NCI-H1930 (cell line): ENCODE measurements around the gene RHEB.

Source experiments
- DNase-seq, 2 experiments: peaks; one replicate each; lab custom pipeline; 2025; lab: John Stamatoyannopoulos, UW

The RHEB gene

DNA sequence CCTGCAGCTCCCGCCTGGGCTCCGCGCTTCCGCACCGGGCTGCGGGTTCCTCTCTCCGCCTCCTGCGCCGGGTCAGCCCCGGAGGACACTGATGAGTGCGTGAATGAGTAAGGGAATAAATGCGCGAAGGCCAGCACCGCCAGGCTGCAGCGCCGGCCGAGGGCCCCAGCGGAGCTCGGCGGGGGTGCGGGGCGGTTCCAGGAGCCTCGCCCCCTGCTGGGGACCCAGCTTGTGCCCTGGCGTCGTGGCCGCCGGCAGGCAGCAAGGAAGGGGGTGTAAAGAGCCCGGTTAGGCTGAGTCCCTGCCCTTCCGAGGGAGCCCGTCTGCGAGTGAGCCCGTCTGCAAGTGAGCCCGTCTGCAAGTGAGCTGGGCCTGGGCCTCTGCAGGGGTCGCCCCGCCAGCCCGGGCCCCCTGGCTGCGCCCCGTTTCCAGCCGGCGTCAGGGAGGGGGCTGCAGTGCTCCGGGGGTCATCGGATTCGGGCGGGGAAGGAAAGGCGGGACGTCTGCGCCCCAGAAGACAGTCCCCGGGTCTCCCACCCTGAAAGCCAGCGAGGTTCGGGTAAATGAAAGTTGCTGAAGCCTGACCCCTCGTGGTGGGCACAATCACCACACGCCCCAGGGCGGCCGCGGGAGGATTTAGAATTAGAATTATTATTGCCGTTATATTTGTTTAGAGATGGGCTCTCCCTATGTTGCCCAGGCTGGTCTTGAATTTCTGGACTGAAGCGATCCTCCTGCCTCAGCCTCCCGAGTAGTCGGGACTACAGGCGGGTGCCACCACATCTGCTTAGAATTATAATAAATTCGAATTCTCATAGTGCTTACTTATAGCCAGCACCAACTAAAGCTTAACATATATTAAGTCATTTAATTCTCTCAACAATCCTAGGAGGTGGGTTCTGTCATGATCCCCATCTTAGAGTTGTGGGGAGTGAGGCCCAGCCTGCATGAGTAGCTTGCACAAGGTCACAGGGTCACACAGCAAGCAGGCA is 71.1 kb downstream of the RHEB start:
- DNase-seq, result peak in 1 of 2 experiments; percentile 34

DNA sequence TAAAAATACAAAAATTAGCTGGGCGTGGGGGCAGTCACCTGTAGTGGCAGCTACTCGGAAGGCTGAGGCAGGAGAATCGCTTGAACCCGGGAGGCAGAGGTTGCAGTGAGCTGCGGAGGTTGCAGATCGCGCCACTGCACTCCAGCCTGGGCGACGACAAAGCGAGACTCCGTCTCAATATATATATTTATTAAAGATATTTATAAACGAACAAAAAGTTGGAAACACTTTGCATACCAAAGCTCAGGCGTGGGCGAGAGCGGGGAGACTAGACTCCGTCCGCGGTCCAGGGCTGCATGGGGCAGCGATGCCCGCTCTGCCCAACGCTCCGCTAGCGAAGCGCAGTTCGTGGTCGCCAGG is 71.8 kb downstream of the RHEB start:
- no peak for DNase-seq

DNA sequence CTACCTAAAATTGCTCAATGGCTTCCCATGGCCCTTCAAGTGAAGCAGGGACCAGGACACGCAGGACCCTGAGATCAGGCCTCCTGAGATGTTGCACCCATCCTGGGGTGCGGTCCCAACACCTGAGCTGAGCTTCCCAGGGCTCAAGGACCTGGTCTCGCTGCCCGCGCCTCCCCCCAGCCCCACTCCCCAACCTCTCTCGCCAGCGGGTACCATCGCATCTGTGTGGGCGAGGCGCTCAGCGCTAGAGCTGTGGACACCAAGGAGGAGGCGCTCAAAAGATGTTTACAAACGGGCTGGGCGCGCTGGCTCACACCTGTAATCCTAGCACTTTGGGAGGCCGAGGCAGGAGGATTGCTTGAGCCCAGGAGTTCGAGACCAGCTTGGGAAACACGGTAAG is 72.4 kb downstream of the RHEB start:
- no peak for DNase-seq

DNA sequence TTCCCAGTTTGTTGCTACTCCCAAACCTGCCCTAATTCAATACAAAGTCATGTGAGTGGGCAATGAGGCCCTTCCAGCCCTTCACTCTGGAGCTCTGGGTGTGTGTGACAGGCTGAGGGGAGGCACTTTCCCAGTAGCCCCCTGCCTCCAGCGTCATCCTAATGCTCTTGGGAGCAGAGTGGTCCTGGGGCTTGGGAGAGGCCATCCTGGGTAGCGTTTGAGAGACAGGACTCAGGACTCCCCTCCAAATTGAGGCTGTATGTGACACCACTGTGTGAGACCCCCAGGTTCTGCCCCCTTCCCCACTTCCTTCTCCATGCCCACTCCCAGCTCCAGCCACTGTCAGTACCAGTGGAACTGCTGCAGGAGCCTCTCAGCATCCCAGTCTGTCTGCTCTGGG is 73.3 kb downstream of the RHEB start:
- no peak for DNase-seq

DNA sequence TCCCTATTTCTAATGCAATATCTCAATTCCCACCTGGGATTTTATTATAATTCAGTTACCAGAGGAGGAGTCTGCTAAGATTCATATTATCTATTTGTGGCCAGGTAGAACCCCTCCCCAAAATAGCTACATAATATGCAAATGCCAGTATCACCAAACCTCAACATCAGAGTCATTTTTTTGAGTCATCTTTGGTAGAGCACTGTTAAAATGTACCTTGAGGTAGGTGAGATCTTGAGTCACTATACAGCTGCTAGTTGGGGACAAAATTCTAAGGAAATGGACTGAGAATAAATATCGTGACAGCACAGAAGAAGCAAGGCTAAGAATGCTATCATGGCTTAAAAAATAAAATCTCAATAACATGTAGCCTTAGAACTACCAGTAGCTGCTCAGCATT is 75.1 kb downstream of the RHEB start:
- DNase-seq, result no peak

DNA sequence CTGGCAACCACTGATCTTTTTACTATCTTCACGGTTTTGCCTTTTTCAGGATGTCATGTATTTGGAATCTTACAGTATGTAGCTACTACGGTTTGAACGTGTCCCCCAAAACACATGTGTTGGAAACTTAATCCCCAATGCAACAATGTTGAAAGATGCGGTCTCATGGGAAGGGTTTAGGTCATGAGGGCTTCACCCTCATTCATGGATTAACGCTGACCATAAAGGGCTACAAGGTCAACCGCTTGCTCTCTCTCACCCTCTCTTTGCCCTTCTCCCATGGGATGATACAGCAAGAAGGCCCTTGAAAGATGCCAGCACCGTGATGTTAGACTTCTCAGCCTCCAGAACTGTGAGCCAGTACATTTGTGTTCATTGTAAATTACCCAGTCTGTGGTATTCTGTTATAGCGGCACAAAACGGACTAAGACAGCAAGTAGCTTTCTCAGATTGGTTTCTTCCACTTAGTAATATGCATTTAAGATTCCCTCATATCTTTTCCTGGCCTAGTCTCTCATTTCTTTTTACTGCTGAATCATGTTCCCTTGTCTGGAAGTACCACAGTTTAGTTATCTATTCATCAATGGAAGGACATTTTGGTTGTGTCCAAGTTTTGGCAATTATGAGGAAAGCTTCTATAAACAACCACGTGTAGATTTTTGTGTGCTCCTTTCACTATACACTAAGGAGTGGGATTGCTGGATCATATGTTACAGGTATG is 76.8 kb downstream of the RHEB start:
- no peak for DNase-seq

DNA sequence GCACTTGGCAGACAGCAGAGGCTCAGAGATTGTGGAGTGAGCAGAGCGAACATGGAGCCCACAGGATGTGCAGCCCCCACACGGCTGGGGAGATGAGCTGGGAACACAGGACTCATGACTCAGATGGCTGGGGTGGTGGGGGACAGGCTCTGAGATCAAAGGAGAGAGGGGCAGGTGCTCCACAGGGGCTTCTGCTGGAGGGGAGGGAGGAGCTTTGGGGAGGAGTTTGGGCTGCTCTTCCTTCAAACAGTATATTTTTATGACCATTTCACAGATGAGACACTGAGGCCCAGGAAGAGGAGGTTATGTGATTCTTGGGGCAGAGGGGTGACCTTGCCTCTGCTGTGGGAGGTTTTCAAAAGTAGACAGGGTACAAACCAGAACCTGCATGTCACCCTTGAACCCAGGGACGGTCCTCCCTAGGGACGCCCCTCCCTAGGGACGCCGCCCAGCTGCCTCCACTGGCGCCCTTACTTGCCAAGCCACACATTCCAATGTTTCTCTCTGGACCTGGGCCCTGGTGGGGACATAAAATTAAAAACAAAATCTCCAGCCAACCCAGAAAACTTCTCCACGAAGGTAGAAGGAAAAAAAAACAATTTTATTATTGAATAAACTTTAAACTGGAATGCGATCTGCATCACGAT is 78.8 kb downstream of the RHEB start:
- DNase-seq, result no peak

DNA sequence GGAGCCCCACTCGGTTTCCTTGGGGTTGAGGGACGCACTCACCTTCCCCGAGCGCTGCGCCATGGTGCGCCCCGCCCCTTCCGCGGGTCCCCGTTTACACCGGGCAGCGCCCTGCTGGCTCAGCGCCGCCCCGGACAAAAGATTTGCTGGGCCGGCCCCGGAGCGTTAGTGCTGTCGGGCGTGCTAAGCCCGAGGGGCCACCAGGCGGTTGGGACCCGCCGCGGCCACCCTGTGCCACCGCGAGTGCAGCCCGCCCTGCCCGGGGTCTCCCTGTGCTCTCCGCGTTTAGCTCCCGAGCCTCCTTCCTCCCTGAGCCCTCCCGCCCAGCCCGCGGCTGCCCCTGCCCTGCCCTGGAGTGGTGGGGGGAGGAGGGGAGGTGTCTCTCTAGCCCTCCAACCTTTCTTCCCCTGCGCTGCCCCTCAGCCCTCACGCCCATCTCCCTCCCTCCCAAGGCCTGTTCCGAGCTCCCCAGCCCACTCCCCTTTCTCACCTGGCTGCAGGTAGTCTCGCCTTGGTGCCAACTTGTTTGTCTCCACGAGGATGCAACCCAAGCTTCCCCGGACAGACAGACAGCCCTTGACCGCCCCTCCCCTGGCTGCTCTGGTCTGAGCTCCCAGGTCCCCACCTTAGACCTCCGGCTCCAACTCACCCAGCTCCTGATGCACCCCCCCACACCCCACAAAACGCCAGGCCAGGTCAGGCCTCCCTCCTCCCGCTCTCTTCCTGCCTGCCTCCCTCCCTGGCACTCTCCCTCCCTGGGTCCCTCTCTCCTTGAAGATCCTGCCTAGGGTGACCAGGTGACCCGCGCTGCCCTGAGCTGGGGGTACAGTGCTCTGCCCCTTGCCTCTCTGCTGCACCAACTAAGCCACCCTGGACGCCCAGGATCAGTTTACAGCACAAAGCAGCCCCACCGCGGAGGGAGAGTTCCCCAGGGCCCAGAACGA is 79.6 kb downstream of the RHEB start, which contains the start of gene CRYGN:
CRYGN (minus strand) TSS at position 287 of the 944 bp plus-strand sequence; CDS start at position 63, 224 bp downstream.
- no peak for DNase-seq

DNA sequence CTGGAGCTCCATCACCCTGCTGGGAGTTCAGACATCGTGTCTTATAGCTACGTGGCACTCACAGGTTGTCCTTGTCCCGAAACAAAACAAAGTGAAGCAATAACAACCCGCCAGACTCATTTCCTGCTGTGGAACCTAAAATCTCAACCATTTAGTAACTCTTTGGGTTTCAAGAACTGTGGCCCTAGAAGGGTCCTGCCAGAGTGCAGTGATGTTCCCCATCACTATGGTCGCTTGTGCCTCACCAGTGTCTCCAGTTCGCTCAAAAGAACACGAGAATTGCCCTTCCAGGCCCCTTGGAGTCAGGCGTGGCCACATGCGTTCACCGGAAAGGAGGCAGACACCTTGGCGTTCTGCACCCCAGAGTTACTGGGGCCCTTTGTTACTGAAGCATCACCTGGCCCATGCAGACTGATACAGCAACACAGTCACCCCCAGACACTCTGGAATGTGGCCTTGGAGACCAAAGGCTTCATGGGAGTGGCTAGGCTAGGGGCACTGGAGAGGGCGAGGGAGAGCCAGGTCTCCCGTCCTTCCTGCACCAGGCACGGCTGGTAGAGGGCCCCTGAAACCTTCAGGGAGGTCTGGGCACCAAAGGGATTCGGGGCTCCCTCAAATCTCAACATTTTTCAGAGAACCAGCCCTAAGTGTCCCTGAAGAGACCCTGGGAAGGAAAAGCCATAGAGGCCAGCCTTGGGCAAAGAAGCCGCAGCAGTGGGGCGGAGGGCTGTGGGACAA is 80.7 kb downstream of the RHEB start:
- no peak for DNase-seq

DNA sequence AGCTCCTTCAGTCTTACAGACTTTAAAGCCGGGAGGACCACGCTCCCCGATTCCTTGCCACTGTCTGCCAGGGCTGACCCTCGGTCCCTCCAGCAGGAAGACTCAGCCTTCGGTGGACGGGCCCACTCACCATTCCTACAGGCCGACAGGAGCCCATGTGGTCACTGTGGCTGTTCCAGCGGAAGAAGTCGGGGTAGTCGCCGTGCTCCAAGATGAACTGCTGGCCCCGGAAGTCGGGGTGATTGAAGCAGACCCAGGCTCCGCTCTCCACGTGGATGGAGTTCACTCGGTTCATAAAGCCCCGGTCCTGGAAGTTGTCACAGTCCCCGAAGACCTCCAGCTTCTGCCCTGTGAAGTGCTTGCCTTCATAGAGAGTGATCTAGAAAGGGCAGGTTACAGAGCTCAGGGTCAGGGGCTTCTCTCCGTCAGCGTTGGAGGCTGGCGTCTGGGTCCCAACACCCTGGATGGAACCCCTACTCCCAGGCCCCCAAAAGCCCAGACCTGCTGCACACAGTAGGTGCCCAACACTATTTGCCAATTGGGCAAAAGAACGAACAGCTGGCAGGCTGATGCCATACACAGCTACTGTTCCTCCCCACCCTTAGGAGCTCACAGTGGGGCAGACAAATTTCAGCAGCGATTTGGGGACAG is 81.7 kb downstream of the RHEB start:
- no peak for DNase-seq

DNA sequence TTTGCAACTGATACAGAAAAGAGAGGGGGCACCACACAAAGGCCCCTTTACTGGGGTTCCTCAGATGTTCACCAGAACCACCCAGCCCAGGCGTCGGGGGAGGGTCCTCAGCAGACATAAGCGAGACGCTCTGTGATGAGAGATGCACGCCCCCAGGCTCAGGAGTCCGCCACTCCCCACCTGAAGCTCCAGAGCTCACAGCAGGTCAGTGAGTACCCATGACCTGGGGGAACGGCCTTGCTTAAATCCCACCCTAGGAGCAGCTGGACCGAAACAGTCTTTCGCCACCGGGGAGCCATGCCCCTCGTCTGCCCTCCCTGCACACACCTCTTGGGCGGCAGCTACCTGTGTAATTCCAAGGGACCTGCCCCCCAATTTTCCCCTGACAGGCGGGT is 82.5 kb downstream of the RHEB start:
- no peak for DNase-seq

DNA sequence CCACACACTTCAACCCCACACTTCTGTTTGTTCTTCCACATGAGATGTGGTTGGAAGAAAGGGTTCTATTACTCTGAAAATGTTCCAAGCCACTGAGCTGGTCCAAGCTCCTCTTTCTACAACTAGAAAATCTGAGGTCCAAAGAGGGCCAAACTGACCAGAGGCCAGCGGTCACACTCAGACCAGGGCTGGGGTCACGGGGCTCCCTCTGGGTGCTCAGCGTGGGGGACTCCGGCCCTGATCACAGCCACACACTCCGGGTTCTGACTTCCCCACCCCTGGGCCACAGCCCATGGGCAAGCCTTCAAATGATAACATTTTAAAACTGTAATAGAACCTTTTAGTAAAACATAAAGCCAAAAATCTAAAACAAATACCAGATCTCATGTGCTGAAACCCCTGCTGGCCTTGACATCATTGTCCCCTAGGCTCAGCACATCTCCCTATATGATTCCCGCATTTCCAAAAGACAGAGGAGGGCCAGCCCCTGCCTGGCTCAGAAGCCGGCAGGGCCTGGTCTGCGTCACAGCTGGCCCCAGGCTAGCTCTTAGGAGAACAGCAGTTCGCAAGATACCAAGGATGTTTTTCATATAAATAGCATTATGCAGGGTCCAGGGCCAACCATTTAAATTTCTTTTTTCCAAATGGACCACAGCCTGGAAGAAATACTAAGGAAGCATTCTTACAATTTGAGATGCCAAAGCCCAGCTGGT is 83.1 kb downstream of the RHEB start:
- DNase-seq, result no peak

DNA sequence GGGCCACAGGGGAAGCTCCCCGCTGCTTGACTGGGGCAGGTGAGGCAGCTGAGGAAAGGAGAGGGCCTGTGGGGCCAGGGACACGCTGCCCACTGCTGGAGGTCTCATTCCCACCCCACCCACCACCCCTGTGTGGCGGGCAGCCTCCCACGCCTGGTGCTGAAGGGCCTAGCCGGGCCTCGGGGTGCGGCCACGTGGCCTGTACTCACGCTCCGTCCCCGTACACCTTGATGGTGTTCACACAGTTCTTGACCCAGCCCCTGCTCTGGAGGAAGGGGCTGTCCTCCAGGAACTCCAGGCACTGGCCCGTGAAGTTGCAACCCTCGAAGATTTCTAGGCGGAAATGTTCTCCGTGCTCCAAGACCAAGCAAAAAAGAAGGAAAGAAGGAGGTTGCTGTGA is 83.7 kb downstream of the RHEB start:
- DNase-seq, result no peak

DNA sequence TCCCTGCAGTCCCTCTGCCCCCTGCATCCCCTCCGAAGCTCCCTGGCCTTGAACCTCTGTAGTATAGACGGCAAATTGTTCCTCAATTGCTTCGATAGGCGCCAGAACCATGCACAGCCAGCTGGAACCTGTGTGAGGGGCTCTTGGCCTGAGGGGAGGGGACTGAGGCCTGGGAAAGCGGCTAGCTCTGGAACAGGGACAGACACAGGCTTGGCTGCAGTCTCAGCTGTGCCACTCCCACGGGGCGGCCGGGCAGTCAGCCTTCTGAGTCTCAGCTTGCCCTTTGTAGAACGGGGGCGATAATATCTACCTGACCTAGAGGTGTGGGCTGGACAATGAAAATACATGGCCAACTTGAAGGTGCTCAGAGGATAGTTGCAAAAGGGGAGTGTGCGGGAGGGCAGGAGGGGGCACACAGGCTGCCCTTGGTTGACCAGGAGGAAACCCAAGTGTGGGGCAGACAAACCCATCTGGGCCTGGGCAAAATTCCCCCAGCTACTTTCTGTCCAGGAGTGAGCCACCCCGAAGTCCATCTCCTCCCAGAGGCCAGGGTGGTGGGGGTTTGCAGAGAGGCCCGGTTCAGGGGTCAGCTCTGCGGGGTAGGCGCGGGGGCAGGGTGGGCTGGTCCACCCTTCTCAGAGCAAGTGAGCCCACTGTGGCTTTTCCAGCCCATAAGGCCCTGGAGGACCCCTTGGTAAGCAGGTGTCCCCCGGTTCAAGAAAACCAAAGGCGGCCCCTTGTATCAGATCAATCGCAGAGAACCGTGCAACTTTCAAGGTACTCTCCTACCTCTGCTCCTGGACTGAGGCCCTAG is 84.4 kb downstream of the RHEB start:
- DNase-seq, result no peak

DNA sequence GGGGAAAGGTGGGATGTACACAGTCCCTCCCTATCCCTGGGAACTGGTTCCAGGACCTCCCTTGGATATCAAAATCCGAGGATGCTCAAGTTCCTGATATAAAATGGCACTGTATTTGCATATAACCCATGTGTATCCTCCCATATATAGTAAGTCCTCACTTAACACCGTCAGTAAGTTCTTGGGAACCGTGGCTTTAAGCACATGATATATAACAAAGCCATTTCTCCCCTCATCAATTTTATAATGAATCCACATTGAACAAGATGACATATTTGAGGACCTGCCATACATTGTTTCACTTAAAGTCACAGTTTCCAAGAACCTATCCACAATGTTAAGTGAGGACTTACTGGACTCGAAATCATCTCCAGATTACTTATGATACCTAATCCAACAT is 85.1 kb downstream of the RHEB start:
- no peak for DNase-seq

DNA sequence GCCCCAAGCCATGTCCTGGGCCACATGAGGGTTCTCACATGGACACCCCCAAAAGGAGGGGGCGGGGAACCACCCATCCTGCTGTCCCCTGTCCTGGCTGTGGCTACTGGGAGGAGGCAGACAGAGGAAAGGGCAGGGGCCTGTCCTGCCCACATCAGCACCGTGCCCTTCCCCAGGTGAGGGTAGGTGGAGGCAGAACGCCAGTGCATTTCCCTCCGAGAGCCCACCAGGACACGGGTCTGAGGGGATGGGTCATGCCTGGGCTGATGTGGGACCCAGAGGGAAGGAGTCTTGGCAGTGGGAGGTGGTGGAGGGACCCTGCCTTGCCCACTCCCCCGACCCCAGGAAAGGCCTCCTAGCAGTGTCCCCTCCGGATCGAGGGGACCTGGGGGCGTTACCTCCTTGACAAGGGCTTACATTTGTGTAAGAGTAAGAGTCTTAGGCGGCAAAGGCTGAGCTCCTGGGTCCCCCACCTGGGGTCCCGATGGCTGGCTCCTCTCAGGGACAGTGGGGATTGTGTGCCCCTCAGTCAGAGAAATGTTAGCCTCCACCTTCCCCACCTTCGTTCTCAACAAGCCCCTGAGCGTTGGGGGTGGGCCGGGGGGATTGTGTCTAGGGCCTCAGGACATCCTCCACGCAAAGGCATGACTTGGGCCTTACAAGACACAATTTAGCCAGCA is 85.8 kb downstream of the RHEB start:
- no peak for DNase-seq

DNA sequence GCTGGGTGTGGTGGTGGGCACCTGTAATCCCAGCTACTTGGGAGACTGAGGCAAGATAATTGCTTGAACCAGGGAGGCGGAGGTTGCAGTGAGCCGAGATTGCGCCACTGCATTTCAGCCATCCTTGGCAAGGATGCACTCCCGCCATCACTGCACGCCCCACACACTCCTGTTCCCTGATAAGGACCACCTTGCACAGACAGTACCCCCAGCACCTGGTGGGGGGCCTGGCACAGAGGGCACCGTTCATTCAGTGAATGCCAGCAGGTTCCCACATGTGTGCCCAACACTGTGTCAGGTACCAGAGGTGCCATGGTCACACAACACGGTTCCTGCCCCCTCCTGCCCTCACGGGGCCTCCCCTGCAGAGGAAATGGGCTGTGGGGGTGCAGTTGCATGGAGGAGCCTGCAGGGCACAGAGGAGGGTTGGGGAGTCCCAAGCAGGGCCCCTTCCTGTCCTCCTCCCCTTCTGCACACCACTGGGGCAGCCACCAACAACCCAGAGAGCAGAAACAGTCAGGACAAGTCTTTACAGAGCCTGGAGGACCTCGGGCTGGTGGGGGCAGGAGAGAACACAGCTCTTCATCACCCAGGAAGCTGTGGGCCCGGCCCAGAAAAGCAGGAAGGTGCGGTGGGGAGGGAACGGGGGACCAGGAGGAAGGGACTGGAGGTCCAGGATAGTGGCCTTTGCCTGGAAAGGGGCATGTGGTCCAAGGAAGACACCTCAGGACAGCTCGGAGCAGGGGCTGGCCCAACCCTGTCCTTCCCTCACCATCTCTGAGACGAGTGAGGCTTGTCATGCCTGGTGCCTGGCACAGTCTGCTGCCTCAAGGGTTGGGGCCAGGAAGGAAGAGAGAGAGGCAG is 86.8 kb downstream of the RHEB start:
- DNase-seq, result no peak
